HepG2 (cell line): Measurements from ENCODE around the gene R3HDM1. TPM values are rescaled to one million over a fixed set of nuclear protein-coding genes. Genes with fewer than 3 reads are reported as not detected.

Source experiments
- ARID2 ChIP-seq: sonication (generic); formaldehyde crosslinking; IDR thresholded peaks from 2 replicates; pipeline ENCODE4 v1.8.1; 2022; ENCODE audit warnings: mild to moderate bottlenecking, missing genetic modification reagents, borderline replicate concordance
- CEBPB ChIP-seq: IDR thresholded peaks from 2 replicates; pipeline ENCODE4 v1.6.1; 2011; ENCODE audit warnings: low read depth, low read length, improper control_type of control experiment, borderline replicate concordance
- ERF ChIP-seq: IDR thresholded peaks from 2 replicates; pipeline ENCODE4 v1.6.1; 2018; ENCODE audit warnings: missing biosample characterization, missing genetic modification reagents
- FOXA3 ChIP-seq: IDR thresholded peaks from 2 replicates; pipeline ENCODE4 v1.6.1; 2016; ENCODE audit warnings: missing genetic modification reagents, missing compliant biosample characterization
- GABPA ChIP-seq, 2 experiments: IDR thresholded peaks; 2 replicates each; pipeline ENCODE4 v1.6.1; 2011 to 2016; ENCODE audit warnings: low read depth in 2 of 2, low read length in 1 of 2, missing biosample characterization in 1 of 2, missing genetic modification characterization in 1 of 2
- IKZF4 ChIP-seq: sonication (generic); formaldehyde crosslinking; IDR thresholded peaks from 2 replicates; pipeline ENCODE4 v1.5.1; 2020; ENCODE audit warnings: borderline replicate concordance, mild to moderate bottlenecking, low read depth, missing genetic modification reagents; ENCODE audit errors: not compliant biosample characterization
- KAT8 ChIP-seq: IDR thresholded peaks from 2 replicates; pipeline ENCODE4 v1.6.1; 2016; ENCODE audit warnings: missing genetic modification reagents, missing compliant biosample characterization
- NFIB ChIP-seq: sonication (generic); formaldehyde crosslinking; IDR thresholded peaks from 2 replicates; pipeline ENCODE4 v1.9.0; 2021; ENCODE audit warnings: missing genetic modification reagents, mild to moderate bottlenecking, borderline replicate concordance
- PHF21A ChIP-seq: sonication (generic); formaldehyde crosslinking; IDR thresholded peaks from 2 replicates; pipeline ENCODE4 v1.5.0; 2020; ENCODE audit warnings: mild to moderate bottlenecking, missing genetic modification reagents
- POLR2A ChIP-seq, 2 experiments: IDR thresholded peaks; 2 replicates each; pipeline ENCODE4 v1.6.1; 2011; ENCODE audit warnings: low read depth in 2 of 2, low read length in 2 of 2, mild to moderate bottlenecking in 1 of 2, moderate library complexity in 1 of 2; ENCODE audit not compliant: insufficient read depth in 1 of 2
- REPIN1 ChIP-seq: sonication (generic); formaldehyde crosslinking; IDR thresholded peaks from 2 replicates; pipeline ENCODE4 v1.8.0; 2022; ENCODE audit warnings: missing genetic modification reagents, low read depth, mild to moderate bottlenecking, borderline replicate concordance
- THAP11 ChIP-seq: IDR thresholded peaks from 2 replicates; pipeline ENCODE4 v1.6.1; 2016; ENCODE audit warnings: missing biosample characterization, missing genetic modification reagents
- ZFX ChIP-seq: sonication (generic); formaldehyde crosslinking; IDR thresholded peaks from 2 replicates; pipeline ENCODE4 v1.4.0; 2020; ENCODE audit warnings: mild to moderate bottlenecking, low read depth, missing genetic modification reagents, moderate library complexity
- ZNF605 ChIP-seq: sonication (generic); formaldehyde crosslinking; IDR thresholded peaks from 2 replicates; pipeline ENCODE4 v1.8.0; 2022; ENCODE audit warnings: mild to moderate bottlenecking, missing genetic modification reagents
- ZNF678 ChIP-seq: sonication (generic); formaldehyde crosslinking; IDR thresholded peaks from 2 replicates; pipeline ENCODE4 v1.4.0; 2020; ENCODE audit warnings: mild to moderate bottlenecking, missing genetic modification reagents
- ZNF883 ChIP-seq: sonication (generic); formaldehyde crosslinking; IDR thresholded peaks from 2 replicates; pipeline ENCODE4 v1.5.1; 2020; ENCODE audit warnings: mild to moderate bottlenecking, missing genetic modification reagents; ENCODE audit errors: not compliant biosample characterization
- ZSCAN9 ChIP-seq: IDR thresholded peaks from 2 replicates; pipeline ENCODE4 v1.6.1; 2016; ENCODE audit warnings: borderline replicate concordance
- polyA plus RNA-seq, 8 experiments: library from polyadenylated mRNA; depleted of rRNA in 3 of 8; stranded (reverse) in 7 of 8; unstranded in 1 of 8; fragments of >200 nt; fragmentation: Illumina TruSeq in 4 of 8; extraction: Trizol in 4 of 8; gene quantifications; 2 replicates each; pipeline versions ENCODE4 v1.2.1 to v1.2.3, GENCODE V29; 2011 to 2016; ENCODE audit warnings: low read depth in 4 of 8, missing spikeins in 1 of 8, mixed read lengths in 1 of 8; ENCODE audit not compliant: insufficient read depth in 1 of 8
- total RNA-seq, 5 experiments: library from RNA; depleted of rRNA; stranded (reverse); fragments of >200 nt; fragmentation: Illumina TruSeq; extraction: Trizol; gene quantifications; 2 replicates each; pipeline ENCODE4 v1.2.3, GENCODE V29; 2016; ENCODE audit warnings: low read depth in 1 of 5
- TF ChIP-seq, protein P1 (sequence below): sonication (generic); formaldehyde crosslinking; IDR thresholded peaks from 2 replicates; pipeline ENCODE4 v1.4.0; 2020; ENCODE audit warnings: missing genetic modification reagents
- TF ChIP-seq, protein P2 (sequence below): sonication (generic); formaldehyde crosslinking; IDR thresholded peaks from 2 replicates; pipeline ENCODE4 v1.4.0; 2020; ENCODE audit warnings: missing genetic modification reagents, borderline replicate concordance
- TF ChIP-seq, protein P3 (sequence below): sonication (generic); formaldehyde crosslinking; IDR thresholded peaks from 2 replicates; pipeline ENCODE4 v1.5.1; 2020; ENCODE audit warnings: missing genetic modification reagents, mild to moderate bottlenecking, borderline replicate concordance
- TF ChIP-seq, protein P4 (sequence below): sonication (generic); formaldehyde crosslinking; IDR thresholded peaks from 2 replicates; pipeline ENCODE4 v1.8.1; 2023; ENCODE audit warnings: mild to moderate bottlenecking, missing genetic modification reagents, borderline replicate concordance

The R3HDM1 gene
- total and polyA plus RNA-seq, 2 of the 13 experiments (the other 11 are each of a cell fraction or from before 2014, with no cell fraction given): 15.7 to 54.3 TPM

DNA sequence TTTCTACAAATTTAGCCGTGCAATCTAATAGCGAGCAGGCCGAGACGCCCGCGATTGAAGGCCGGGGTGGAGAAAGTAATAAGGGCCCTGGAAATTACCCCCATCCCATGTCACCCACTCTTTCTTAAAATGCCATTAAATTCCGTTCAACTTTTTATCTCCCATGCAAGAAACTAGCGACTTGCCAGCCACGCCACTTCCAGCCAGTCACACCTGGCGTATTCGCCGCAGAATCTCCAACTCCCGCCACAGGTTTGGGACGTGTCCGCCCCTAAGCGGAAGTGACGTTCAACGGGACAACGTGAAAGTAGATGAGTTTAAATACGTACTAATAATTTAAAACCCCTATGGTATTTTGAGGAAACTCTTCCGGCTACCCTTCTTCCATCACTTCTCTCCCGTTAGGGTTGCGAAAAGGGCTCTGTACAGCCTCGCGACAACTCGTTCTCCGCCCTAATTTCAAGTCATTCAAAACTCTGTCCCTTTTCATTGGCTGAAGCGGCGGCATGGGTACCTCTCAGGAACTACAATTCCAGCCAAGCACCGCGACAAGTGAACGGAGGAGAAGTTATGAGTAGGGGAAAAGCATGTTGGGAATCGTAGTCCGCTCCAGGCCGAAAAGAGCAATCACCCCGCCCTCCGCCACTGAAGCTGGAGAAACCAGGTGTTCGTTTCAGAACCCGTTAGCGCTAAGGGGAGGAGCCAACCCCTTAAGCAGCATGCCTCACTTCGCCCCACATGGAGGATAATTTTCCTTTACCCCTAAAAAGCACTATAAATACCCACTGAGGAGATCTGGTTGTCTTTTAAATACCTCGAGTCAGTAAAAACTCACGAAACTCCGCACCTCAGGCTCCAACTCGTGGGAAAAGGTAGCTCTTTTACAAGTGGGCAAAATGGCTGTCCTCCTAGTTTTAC lies 712 bp upstream of the R3HDM1 start, which contains the start of gene ZRANB3 (continued):
- TF ChIP-seq, protein P1, sequence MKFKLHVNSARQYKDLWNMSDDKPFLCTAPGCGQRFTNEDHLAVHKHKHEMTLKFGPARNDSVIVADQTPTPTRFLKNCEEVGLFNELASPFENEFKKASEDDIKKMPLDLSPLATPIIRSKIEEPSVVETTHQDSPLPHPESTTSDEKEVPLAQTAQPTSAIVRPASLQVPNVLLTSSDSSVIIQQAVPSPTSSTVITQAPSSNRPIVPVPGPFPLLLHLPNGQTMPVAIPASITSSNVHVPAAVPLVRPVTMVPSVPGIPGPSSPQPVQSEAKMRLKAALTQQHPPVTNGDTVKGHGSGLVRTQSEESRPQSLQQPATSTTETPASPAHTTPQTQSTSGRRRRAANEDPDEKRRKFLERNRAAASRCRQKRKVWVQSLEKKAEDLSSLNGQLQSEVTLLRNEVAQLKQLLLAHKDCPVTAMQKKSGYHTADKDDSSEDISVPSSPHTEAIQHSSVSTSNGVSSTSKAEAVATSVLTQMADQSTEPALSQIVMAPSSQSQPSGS (CRISPR knock-in tag): peak; percentile 84; the same call in 1 of the 2 replicates
- TF ChIP-seq ARID2 (CRISPR knock-in tag) (0 out of 2 replicates have a peak, but pooled peaks have one; percentile 52), THAP11 (CRISPR knock-in tag) (peak; percentile 97), FOXA3 (peak; percentile 24; the same call in 1 of the 2 replicates), POLR2A (IDR thresholded peaks at IDR 0.05; ENCODE audit: insufficient read depth in 1 of 2, low read depth in 2 of 2, low read length in 2 of 2) (peak; percentile 45 to 58; a peak in 3 of 4 replicates), GABPA (IDR thresholded peaks at IDR 0.05; ENCODE audit: low read depth, low read length) (peak; percentile 55), GABPA (CRISPR knock-in tag; IDR thresholded peaks at IDR 0.05; ENCODE audit: low read depth) (peak; percentile 93), REPIN1 (CRISPR knock-in tag) (no peak; the same call in 1 of the 2 replicates), NFIB (no peak), ZNF605 (CRISPR knock-in tag) (peak; percentile 54; the same call in 1 of the 2 replicates), ZFX (peak; percentile 68), ZSCAN9 (CRISPR knock-in tag) (peak; percentile 29; the same call in 1 of the 2 replicates), ERF (CRISPR knock-in tag) (peak; percentile 77), KAT8 (CRISPR knock-in tag) (peak; percentile 74), ZNF678 (no peak), ZNF883 (CRISPR knock-in tag) (no peak), CEBPB (peak; percentile 62; the same call in 1 of the 2 replicates), IKZF4 (no peak), PHF21A (peak; percentile 71; the same call in 1 of the 2 replicates)
- TF ChIP-seq, protein P2, sequence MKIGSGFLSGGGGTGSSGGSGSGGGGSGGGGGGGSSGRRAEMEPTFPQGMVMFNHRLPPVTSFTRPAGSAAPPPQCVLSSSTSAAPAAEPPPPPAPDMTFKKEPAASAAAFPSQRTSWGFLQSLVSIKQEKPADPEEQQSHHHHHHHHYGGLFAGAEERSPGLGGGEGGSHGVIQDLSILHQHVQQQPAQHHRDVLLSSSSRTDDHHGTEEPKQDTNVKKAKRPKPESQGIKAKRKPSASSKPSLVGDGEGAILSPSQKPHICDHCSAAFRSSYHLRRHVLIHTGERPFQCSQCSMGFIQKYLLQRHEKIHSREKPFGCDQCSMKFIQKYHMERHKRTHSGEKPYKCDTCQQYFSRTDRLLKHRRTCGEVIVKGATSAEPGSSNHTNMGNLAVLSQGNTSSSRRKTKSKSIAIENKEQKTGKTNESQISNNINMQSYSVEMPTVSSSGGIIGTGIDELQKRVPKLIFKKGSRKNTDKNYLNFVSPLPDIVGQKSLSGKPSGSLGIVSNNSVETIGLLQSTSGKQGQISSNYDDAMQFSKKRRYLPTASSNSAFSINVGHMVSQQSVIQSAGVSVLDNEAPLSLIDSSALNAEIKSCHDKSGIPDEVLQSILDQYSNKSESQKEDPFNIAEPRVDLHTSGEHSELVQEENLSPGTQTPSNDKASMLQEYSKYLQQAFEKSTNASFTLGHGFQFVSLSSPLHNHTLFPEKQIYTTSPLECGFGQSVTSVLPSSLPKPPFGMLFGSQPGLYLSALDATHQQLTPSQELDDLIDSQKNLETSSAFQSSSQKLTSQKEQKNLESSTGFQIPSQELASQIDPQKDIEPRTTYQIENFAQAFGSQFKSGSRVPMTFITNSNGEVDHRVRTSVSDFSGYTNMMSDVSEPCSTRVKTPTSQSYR (CRISPR knock-in tag): no peak
- TF ChIP-seq, protein P3, sequence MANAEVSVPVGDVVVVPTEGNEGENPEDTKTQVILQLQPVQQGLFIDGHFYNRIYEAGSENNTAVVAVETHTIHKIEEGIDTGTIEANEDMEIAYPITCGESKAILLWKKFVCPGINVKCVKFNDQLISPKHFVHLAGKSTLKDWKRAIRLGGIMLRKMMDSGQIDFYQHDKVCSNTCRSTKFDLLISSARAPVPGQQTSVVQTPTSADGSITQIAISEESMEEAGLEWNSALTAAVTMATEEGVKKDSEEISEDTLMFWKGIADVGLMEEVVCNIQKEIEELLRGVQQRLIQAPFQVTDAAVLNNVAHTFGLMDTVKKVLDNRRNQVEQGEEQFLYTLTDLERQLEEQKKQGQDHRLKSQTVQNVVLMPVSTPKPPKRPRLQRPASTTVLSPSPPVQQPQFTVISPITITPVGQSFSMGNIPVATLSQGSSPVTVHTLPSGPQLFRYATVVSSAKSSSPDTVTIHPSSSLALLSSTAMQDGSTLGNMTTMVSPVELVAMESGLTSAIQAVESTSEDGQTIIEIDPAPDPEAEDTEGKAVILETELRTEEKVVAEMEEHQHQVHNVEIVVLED (CRISPR knock-in tag): peak; percentile 92
- TF ChIP-seq, protein P4, sequence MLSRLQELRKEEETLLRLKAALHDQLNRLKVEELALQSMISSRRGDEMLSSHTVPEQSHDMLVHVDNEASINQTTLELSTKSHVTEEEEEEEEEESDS (CRISPR knock-in tag): peak; percentile 15; the same call in 1 of the 2 replicates
